HepG2 (cell line): ENCODE results near the gene VENTX. TPM values are rescaled to one million over a fixed set of nuclear protein-coding genes. Genes with fewer than 3 reads are reported as not detected.

Experiments used
- ARHGAP35 ChIP-seq: sonication (generic); formaldehyde crosslinking; IDR thresholded peaks from 2 replicates; pipeline ENCODE4 v1.9.0; 2022; ENCODE audit warnings: mild to moderate bottlenecking, inconsistent platforms, moderate library complexity, missing genetic modification reagents, borderline replicate concordance
- BHLHE40 ChIP-seq: IDR thresholded peaks from 2 replicates; pipeline ENCODE4 v1.6.1; 2011; ENCODE audit warnings: low read length, improper control_type of control experiment
- ETS1 ChIP-seq: sonication (generic); formaldehyde crosslinking; IDR thresholded peaks from 2 replicates; pipeline ENCODE4 v1.4.0; 2020; ENCODE audit warnings: missing genetic modification reagents
- FOSL2 ChIP-seq: sonication (generic); formaldehyde crosslinking; IDR thresholded peaks from 2 replicates; pipeline ENCODE4 v1.4.0; 2020; ENCODE audit warnings: missing genetic modification reagents
- FOXJ3 ChIP-seq: sonication (generic); formaldehyde crosslinking; IDR thresholded peaks from 2 replicates; pipeline ENCODE4 v1.4.0; 2020; ENCODE audit warnings: missing genetic modification reagents, mild to moderate bottlenecking, borderline replicate concordance
- GATAD2A ChIP-seq: IDR thresholded peaks from 2 replicates; pipeline ENCODE4 v1.6.1; 2016
- MEF2D ChIP-seq: sonication (generic); formaldehyde crosslinking; IDR thresholded peaks from 2 replicates; pipeline ENCODE4 v1.5.1; 2020; ENCODE audit warnings: mild to moderate bottlenecking, missing genetic modification reagents
- NFIC ChIP-seq: IDR thresholded peaks from 2 replicates; pipeline ENCODE4 v1.6.1; 2012; ENCODE audit warnings: mild to moderate bottlenecking, low read length, inconsistent platforms
- NR2C2 ChIP-seq: sonication (generic); formaldehyde crosslinking; IDR thresholded peaks from 2 replicates; pipeline ENCODE4 v1.4.0; 2020; ENCODE audit warnings: missing genetic modification reagents, mild to moderate bottlenecking, moderate library complexity, borderline replicate concordance
- NR2F2 ChIP-seq: IDR thresholded peaks from 2 replicates; pipeline ENCODE4 v1.6.1; 2012; ENCODE audit warnings: low read depth, inconsistent platforms, borderline replicate concordance
- POLR2AphosphoS5 ChIP-seq: IDR thresholded peaks from 2 replicates; pipeline ENCODE4 v1.6.1; 2012; ENCODE audit warnings: low read depth, low read length
- SMAD3 ChIP-seq: sonication (generic); formaldehyde crosslinking; IDR thresholded peaks from 2 replicates; pipeline ENCODE4 v1.4.0; 2020; ENCODE audit warnings: missing genetic modification reagents
- STAT5B ChIP-seq: sonication (generic); formaldehyde crosslinking; IDR thresholded peaks from 2 replicates; pipeline ENCODE4 v1.4.0; 2020; ENCODE audit warnings: missing genetic modification reagents
- TFAP4 ChIP-seq: sonication (generic); IDR thresholded peaks from 2 replicates; pipeline ENCODE4 v1.6.1; 2016; ENCODE audit warnings: low read depth, borderline replicate concordance
- ZBTB38 ChIP-seq: sonication (generic); formaldehyde crosslinking; IDR thresholded peaks from 2 replicates; pipeline ENCODE4 v1.5.1; 2020; ENCODE audit warnings: mild to moderate bottlenecking, missing genetic modification reagents
- ZNF24 ChIP-seq: fragments of 450-650 bp; IDR thresholded peaks from 2 replicates; pipeline ENCODE4 v1.6.1; 2017; ENCODE audit warnings: antibody characterized with exemption, mild to moderate bottlenecking
- ZNF33B ChIP-seq: sonication (generic); formaldehyde crosslinking; IDR thresholded peaks from 2 replicates; pipeline ENCODE4 v1.5.1; 2020; ENCODE audit warnings: mild to moderate bottlenecking, missing genetic modification reagents
- ZNF558 ChIP-seq: sonication (generic); formaldehyde crosslinking; IDR thresholded peaks from 2 replicates; pipeline ENCODE4 v1.9.0; 2022; ENCODE audit warnings: mild to moderate bottlenecking, missing genetic modification reagents, borderline replicate concordance
- ZNF577 ChIP-seq: sonication (generic); formaldehyde crosslinking; IDR thresholded peaks from 2 replicates; pipeline ENCODE4 v1.4.0; 2020; ENCODE audit warnings: mild to moderate bottlenecking, low read depth, missing genetic modification reagents, borderline replicate concordance
- ZNF597 ChIP-seq: sonication (generic); formaldehyde crosslinking; IDR thresholded peaks from 2 replicates; pipeline ENCODE4 v1.5.0; 2020; ENCODE audit warnings: missing genetic modification reagents
- ZNF615 ChIP-seq: sonication (generic); formaldehyde crosslinking; IDR thresholded peaks from 2 replicates; pipeline ENCODE4 v1.5.0; 2020; ENCODE audit warnings: mild to moderate bottlenecking, missing genetic modification reagents, borderline replicate concordance
- polyA plus RNA-seq, 8 experiments: library from polyadenylated mRNA; depleted of rRNA in 3 of 8; stranded (reverse) in 7 of 8; unstranded in 1 of 8; fragments of >200 nt; fragmentation: Illumina TruSeq in 4 of 8; extraction: Trizol in 4 of 8; gene quantifications; 2 replicates each; pipeline versions ENCODE4 v1.2.1 to v1.2.3, GENCODE V29; 2011 to 2016; ENCODE audit warnings: low read depth in 4 of 8, missing spikeins in 1 of 8, mixed read lengths in 1 of 8; ENCODE audit not compliant: insufficient read depth in 1 of 8
- total RNA-seq, 5 experiments: library from RNA; depleted of rRNA; stranded (reverse); fragments of >200 nt; fragmentation: Illumina TruSeq; extraction: Trizol; gene quantifications; 2 replicates each; pipeline ENCODE4 v1.2.3, GENCODE V29; 2016; ENCODE audit warnings: low read depth in 1 of 5
- TF ChIP-seq, protein P1 (sequence below): sonication (generic); formaldehyde crosslinking; IDR thresholded peaks from 2 replicates; pipeline ENCODE4 v1.4.0; 2020; ENCODE audit warnings: missing genetic modification reagents, borderline replicate concordance
- TF ChIP-seq, protein P2 (sequence below), 2 experiments: fragments of 450-650 bp in 1 of 2; sonication (generic) in 1 of 2; formaldehyde crosslinking; IDR thresholded peaks; 2 replicates each; pipeline versions ENCODE4 v1.5.0 to v1.8.0; 2020 to 2022; ENCODE audit warnings: mild to moderate bottlenecking in 1 of 2, missing genetic modification reagents in 1 of 2
- TF ChIP-seq, protein P3 (sequence below): sonication (generic); formaldehyde crosslinking; conservative IDR thresholded peaks from 2 replicates; pipeline ENCODE4 v1.4.0; 2020; ENCODE audit warnings: missing genetic modification reagents

The VENTX gene
- total and polyA plus RNA-seq, 2 of the 13 experiments (the other 11 are each of a cell fraction or from before 2014, with no cell fraction given), result not detected

- TF ChIP-seq NFIC, result no peak
- no peak for TF ChIP-seq ZNF33B (CRISPR knock-in tag)
- TF ChIP-seq POLR2AphosphoS5, result no peak
- no peak for TF ChIP-seq ZNF577 (CRISPR knock-in tag)
- no peak for TF ChIP-seq STAT5B
- no peak for TF ChIP-seq ZNF24
- TF ChIP-seq, protein P1, sequence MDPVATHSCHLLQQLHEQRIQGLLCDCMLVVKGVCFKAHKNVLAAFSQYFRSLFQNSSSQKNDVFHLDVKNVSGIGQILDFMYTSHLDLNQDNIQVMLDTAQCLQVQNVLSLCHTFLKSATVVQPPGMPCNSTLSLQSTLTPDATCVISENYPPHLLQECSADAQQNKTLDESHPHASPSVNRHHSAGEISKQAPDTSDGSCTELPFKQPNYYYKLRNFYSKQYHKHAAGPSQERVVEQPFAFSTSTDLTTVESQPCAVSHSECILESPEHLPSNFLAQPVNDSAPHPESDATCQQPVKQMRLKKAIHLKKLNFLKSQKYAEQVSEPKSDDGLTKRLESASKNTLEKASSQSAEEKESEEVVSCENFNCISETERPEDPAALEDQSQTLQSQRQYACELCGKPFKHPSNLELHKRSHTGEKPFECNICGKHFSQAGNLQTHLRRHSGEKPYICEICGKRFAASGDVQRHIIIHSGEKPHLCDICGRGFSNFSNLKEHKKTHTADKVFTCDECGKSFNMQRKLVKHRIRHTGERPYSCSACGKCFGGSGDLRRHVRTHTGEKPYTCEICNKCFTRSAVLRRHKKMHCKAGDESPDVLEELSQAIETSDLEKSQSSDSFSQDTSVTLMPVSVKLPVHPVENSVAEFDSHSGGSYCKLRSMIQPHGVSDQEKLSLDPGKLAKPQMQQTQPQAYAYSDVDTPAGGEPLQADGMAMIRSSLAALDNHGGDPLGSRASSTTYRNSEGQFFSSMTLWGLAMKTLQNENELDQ (CRISPR knock-in tag), result no peak
- TF ChIP-seq NR2C2 (CRISPR knock-in tag), result peak; percentile 42; the same call in 1 of the 2 replicates
- TF ChIP-seq NR2F2, result peak; percentile 57; the same call in 1 of the 2 replicates
- no peak for TF ChIP-seq MEF2D (CRISPR knock-in tag)
- TF ChIP-seq ZNF558 (CRISPR knock-in tag), result no peak
- TF ChIP-seq, protein P2, sequence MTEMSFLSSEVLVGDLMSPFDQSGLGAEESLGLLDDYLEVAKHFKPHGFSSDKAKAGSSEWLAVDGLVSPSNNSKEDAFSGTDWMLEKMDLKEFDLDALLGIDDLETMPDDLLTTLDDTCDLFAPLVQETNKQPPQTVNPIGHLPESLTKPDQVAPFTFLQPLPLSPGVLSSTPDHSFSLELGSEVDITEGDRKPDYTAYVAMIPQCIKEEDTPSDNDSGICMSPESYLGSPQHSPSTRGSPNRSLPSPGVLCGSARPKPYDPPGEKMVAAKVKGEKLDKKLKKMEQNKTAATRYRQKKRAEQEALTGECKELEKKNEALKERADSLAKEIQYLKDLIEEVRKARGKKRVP (CRISPR knock-in tag; IDR thresholded peaks at IDR 0.05), result no peak
- no peak for TF ChIP-seq FOXJ3 (CRISPR knock-in tag)
- no peak for TF ChIP-seq FOSL2 (CRISPR knock-in tag)
- no peak for TF ChIP-seq ARHGAP35 (CRISPR knock-in tag)
- no peak for TF ChIP-seq ETS1 (CRISPR knock-in tag)
- peak; percentile 86; the same call in 1 of the 2 replicates for TF ChIP-seq TFAP4
- TF ChIP-seq SMAD3, result no peak
- peak; percentile 83 for TF ChIP-seq BHLHE40
- no peak for TF ChIP-seq ZNF615
- TF ChIP-seq ZBTB38 (CRISPR knock-in tag), result no peak
- TF ChIP-seq, protein P3, sequence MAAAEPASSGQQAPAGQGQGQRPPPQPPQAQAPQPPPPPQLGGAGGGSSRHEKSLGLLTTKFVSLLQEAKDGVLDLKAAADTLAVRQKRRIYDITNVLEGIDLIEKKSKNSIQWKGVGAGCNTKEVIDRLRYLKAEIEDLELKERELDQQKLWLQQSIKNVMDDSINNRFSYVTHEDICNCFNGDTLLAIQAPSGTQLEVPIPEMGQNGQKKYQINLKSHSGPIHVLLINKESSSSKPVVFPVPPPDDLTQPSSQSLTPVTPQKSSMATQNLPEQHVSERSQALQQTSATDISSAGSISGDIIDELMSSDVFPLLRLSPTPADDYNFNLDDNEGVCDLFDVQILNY (CRISPR knock-in tag), result no peak
- 0 out of 2 replicates have a peak, but pooled peaks have one; percentile 38 for TF ChIP-seq GATAD2A (CRISPR knock-in tag)
- TF ChIP-seq ZNF597 (CRISPR knock-in tag), result no peak
Measured at GRCh38 chr10:133277993-133278576, 40.4 kb downstream of the VENTX start (continued).
